Nephron (organoid): Measurements from ENCODE around the gene HTR3D.
"Not testable (repeated sequence)": the region's sequence is repeated elsewhere in the genome, so short reads cannot be mapped to it uniquely, and the experiment has no call there.

Experiments
- H3K27ac Mint-ChIP-seq, 3 experiments: 2 replicates each; pipeline ENCODE4 v1.8.0; 2020; ENCODE audit warnings: mixed read lengths in 3 of 3, mild to moderate bottlenecking in 2 of 3, moderate library complexity in 1 of 3
- H3K27me3 Mint-ChIP-seq: 2 replicates; pipeline ENCODE4 v1.8.0; 2021; ENCODE audit warnings: low read depth, mild to moderate bottlenecking, moderate library complexity, mixed read lengths
- H3K36me3 Mint-ChIP-seq: 2 replicates; pipeline ENCODE4 v1.8.0; 2020; ENCODE audit warnings: low read depth, mixed read lengths
- H3K4me1 Mint-ChIP-seq: 2 replicates; pipeline ENCODE4 v1.8.0; 2020; ENCODE audit warnings: mixed read lengths
- H3K4me3 Mint-ChIP-seq, 3 experiments: 2 replicates each; pipeline ENCODE4 v1.8.0; 2020; ENCODE audit warnings: mild to moderate bottlenecking in 3 of 3, mixed read lengths in 3 of 3, moderate library complexity in 2 of 3
- H3K9me3 Mint-ChIP-seq: 2 replicates; pipeline ENCODE4 v1.8.0; 2020; ENCODE audit warnings: mixed read lengths
- TF ChIP-seq, protein P1 (sequence below), 3 experiments: fragments of 200-600 bp; sonication (generic); IDR thresholded peaks; one replicate each; pipeline ENCODE4 v1.5.0; 2021; ENCODE audit warnings: antibody characterized with exemption in 3 of 3; ENCODE audit not compliant: unreplicated experiment in 3 of 3

The HTR3D gene

DNA sequence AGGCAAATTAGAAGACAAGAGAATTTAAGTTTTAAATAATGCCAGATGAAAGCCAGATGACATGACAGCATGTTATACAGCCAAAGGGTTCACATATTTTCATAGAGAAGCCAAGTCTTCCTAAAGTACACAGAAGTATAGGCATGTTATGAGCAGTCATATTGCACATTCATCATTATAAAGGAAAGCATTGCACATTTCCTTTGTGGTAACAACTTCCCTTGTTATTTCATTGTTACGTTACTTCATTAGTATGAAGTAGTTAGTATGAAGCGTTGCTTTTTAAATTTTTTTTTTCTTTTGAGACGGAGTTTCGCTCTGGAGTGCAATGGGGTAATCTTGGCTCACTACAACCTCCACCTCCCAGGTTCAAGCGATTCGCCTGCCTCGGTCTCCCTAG is 9.2 kb upstream of the HTR3D start:
- no peaks in the 10 kb centered on the region for H3K36me3 Mint-ChIP-seq
- H3K27me3 Mint-ChIP-seq, result peaks cover 11% of the 10 kb centered on the region
- no peak overlapping the region for H3K4me3 Mint-ChIP-seq
- no peak overlapping the region for H3K27ac Mint-ChIP-seq
- TF ChIP-seq, protein P1, sequence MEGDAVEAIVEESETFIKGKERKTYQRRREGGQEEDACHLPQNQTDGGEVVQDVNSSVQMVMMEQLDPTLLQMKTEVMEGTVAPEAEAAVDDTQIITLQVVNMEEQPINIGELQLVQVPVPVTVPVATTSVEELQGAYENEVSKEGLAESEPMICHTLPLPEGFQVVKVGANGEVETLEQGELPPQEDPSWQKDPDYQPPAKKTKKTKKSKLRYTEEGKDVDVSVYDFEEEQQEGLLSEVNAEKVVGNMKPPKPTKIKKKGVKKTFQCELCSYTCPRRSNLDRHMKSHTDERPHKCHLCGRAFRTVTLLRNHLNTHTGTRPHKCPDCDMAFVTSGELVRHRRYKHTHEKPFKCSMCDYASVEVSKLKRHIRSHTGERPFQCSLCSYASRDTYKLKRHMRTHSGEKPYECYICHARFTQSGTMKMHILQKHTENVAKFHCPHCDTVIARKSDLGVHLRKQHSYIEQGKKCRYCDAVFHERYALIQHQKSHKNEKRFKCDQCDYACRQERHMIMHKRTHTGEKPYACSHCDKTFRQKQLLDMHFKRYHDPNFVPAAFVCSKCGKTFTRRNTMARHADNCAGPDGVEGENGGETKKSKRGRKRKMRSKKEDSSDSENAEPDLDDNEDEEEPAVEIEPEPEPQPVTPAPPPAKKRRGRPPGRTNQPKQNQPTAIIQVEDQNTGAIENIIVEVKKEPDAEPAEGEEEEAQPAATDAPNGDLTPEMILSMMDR (IDR thresholded peaks at IDR 0.05; ENCODE audit: unreplicated experiment in 3 of 3), result no peak
- H3K9me3 Mint-ChIP-seq, result no peaks in the 10 kb centered on the region
- peaks cover 11% of the 10 kb centered on the region for H3K4me1 Mint-ChIP-seq

DNA sequence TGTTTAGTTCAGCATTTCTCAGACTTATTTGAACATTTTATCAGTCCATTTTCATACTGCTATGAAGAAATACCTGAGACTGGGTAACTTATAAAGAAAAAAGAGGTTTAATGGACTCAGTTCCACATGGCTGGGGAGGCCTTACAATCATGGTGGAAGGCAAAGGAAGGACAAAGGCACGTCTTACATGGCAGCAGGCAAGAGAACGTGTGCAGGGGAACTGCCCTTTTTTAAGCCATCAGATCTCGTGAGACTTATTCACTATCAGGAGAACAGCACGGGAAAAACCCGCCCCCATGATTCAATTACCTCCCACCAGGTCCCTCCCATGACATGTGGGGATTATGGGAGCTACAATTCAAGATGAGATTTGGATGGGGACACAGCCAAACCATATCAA is 6.3 kb upstream of the HTR3D start:
- H3K27me3 Mint-ChIP-seq, H3K4me1 Mint-ChIP-seq: not testable (repeated sequence)

DNA sequence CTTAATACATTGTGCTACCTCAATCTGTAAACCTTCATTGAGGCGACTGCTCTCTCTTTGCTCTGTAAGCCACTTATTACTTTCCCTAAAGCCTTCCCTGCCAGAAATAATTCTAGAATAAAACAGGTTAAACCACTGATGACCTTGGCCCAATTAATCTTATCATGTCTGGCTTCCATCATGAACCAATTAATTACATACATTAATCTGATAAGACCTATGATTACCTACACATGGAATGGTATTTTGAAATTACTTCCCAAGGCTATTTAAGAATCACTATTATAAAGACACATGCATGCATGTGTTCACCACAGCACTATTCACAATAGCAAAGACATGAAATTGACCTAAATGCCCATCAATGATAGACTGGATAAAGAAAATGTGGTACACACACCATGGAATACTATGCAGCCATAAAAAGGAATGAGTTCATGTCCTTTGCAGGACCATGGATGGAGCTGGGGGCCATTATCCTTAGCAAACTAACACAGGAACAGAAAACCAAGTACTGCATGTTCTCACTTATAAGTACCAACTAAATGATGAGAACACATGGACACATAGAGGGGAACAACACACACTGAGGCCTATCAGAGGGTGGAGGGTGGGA is 3.2 kb upstream of the HTR3D start:
- H3K9me3 Mint-ChIP-seq, H3K27me3 Mint-ChIP-seq: not testable (repeated sequence)

More for the DNA sequence above, 6.3 kb upstream of the HTR3D start:
- H3K4me3 Mint-ChIP-seq, H3K36me3 Mint-ChIP-seq, H3K27ac Mint-ChIP-seq, H3K9me3 Mint-ChIP-seq: not testable (repeated sequence)

DNA sequence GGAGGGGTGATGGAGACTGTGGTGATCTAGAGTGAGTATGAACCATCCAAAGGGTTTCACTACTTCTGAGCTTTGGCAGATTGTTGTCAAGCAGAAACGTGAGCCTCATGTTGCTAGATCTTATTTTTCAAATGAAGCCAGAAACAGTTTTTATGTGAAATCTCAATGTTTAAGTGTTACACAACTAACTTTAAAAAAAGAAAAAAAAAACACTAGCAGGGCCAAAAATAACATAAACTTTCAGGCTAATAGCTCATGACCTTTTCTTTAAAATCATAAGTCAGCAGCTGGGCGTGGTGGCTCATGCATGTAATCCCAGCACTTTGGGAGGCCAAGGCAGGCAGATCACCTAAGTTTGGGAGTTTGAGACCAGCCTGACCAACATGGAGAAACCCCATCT is 2.1 kb upstream of the HTR3D start:
- no peak overlapping the region for H3K4me3 Mint-ChIP-seq
- TF ChIP-seq, protein P1 (IDR thresholded peaks at IDR 0.05; ENCODE audit: unreplicated experiment in 3 of 3), result no peak
- H3K4me1 Mint-ChIP-seq, result no peaks in the 10 kb centered on the region

More for the DNA sequence above, 3.2 kb upstream of the HTR3D start:
- H3K4me1 Mint-ChIP-seq, H3K4me3 Mint-ChIP-seq, H3K27ac Mint-ChIP-seq, H3K36me3 Mint-ChIP-seq: not testable (repeated sequence)

DNA sequence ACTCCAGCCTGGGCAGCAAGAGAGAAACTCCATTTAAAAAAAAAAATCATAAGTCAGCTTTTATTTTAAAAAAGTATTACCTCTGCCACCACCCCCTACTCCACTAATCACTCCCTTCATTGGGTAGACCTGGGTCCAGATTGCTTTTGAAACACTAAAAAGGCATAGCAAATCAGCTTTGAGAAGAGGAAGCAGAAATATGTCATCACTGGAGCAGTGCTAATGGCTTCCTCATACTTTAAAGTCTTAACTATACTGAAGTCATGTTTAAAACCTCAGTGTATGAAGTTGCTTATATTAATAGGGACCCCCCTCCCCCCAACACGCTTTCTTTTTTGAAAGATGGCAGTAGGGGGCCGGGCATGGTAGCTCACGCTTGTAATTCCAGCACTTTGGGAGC is 1.0 kb upstream of the HTR3D start:
- Mint-ChIP-seq H3K27ac (no peak overlapping the region), H3K36me3 (no peaks in the 10 kb centered on the region), H3K4me1 (no peaks in the 10 kb centered on the region), H3K4me3 (no peak overlapping the region), H3K27me3 (peaks cover 7% of the 10 kb centered on the region), H3K9me3 (no peaks in the 10 kb centered on the region)
- TF ChIP-seq, protein P1 (IDR thresholded peaks at IDR 0.05; ENCODE audit: unreplicated experiment in 3 of 3), result no peak

More for the DNA sequence above, 2.1 kb upstream of the HTR3D start:
- Mint-ChIP-seq H3K9me3 (no peaks in the 10 kb centered on the region), H3K27me3 (peaks cover 7% of the 10 kb centered on the region), H3K36me3 (no peaks in the 10 kb centered on the region), H3K27ac (no peak overlapping the region)

DNA sequence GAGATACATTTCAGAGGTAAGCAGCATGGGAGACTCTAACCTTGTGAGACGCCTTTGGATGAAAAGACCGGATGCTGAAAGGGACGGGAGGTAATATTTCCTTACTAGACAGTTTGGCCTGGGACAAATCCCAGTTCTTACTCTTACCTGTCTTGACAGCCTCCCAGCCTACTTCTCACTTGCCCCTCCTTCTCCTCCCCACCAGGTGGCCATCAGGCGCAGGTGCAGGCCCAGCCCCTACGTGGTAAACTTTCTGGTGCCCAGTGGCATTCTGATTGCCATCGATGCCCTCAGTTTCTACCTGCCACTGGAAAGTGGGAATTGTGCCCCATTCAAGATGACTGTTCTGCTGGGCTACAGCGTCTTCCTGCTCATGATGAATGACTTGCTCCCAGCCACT is 6.3 kb downstream of the HTR3D start:
- TF ChIP-seq, protein P1 (IDR thresholded peaks at IDR 0.05; ENCODE audit: unreplicated experiment in 3 of 3), result no peak
- Mint-ChIP-seq H3K36me3 (no peaks in the 10 kb centered on the region), H3K9me3 (no peaks in the 10 kb centered on the region), H3K27me3 (no peaks in the 10 kb centered on the region), H3K27ac (no peak overlapping the region), H3K4me1 (no peaks in the 10 kb centered on the region), H3K4me3 (no peak overlapping the region)

DNA sequence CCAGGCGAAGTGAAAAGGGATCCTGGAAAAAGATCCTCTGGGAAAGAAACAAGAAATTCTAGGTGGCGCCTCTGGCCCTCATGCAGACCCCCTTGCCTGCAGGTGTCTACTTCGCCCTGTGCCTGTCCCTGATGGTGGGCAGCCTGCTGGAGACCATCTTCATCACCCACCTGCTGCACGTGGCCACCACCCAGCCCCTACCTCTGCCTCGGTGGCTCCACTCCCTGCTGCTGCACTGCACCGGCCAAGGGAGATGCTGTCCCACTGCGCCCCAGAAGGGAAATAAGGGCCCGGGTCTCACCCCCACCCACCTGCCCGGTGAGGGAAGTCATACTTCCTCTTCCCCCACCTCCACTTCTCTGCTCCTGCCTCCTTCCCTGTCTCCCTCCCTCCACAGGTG is 6.8 kb downstream of the HTR3D start:
- not testable (repeated sequence) for H3K36me3 Mint-ChIP-seq, H3K9me3 Mint-ChIP-seq, H3K4me3 Mint-ChIP-seq, H3K27me3 Mint-ChIP-seq, H3K4me1 Mint-ChIP-seq, H3K27ac Mint-ChIP-seq
